AG10803 (cell line): ENCODE data around the gene EVX2.

ENCODE experiments used
- DNase-seq: peaks from one replicate; pipeline ENCODE4 v3.0.0; 2010; ENCODE audit warnings: low read depth
- H3K4me3 ChIP-seq: 2 replicates; pipeline ENCODE4 v1.5.1; 2011; ENCODE audit warnings: mild to moderate bottlenecking, low read length, control low read depth
- CTCF ChIP-seq: conservative IDR thresholded peaks from 2 replicates; pipeline ENCODE4 v1.5.1; 2011; ENCODE audit warnings: mild to moderate bottlenecking, low read length, control low read depth, inconsistent platforms

The EVX2 gene

DNA sequence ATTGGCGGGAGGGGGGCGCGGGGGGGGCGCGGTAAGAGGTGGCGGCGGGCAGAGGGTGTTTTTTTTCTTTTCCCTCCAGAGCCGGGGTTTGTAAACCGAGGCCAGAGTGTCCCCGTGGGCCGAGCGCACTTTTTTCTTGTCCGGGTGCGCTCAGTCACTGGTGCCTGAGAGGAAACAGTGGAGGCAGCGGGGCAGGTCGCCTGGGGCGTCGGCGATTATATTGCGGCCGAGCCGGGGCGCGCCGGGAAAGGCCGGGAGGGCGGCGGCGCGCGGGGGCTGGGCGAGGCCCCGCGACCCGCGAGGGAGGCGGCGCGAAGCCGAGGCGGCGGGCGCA, 46.0 kb upstream of the EVX2 start:
- peak overlapping the region; percentile 59 for H3K4me3 ChIP-seq
- TF ChIP-seq CTCF: no peak
- no peak for DNase-seq

DNA sequence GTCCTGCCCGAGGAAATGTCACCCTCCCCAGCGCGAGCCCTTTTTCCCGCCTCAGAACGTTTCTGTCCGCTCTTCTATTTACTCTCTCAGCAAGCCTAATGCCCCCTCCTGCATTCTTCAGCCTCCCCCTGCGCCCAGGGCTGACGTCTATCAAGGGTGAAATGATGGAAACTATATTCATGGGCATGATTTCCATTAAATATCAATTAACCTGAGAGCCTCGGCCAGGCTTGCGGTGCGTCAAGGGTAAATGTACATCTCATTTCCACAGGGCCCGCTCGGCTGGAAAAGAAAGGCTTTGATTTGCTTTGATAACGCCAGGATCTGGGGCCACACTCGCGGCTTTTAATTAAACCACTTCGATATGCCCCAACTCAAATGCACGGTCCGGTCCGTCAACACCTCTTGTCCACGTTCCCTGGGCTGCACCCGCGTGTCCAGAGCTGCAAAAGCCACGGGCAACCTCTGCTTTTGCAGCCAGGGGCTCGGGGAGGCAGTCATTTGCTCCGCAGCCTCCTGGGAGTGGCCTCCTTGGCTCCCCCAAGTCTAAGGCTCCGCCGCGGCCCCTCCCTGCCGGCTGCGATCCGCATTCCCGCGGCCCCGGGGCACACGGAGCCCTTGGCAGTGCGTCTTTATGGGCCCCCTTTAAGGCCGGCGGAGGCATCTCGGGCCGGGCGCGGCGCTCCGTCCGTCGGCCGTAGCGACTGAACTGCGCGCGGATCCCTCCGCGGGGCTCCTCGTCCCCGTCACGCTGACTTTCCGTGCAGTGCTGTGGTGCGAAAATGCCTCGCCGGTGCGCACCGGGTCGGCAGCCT, 45.4 kb upstream of the EVX2 start, which contains the start of gene HOXD8:
TSS of gene HOXD8 (plus strand) at position 724 of the 815 bp plus-strand sequence. CDS start 662 bp downstream, outside the sequence.
- peak; percentile 96 for DNase-seq
- H3K4me3 ChIP-seq: peak within 1 kb of the TSS; percentile 59
- TF ChIP-seq CTCF: no peak

GRCh38 chr2:176128172-176128981, 44.6 kb upstream of the EVX2 start:
- TF ChIP-seq CTCF: no peak
- peak; percentile 49 for DNase-seq
- H3K4me3 ChIP-seq: peak overlapping the region; percentile 59

DNA sequence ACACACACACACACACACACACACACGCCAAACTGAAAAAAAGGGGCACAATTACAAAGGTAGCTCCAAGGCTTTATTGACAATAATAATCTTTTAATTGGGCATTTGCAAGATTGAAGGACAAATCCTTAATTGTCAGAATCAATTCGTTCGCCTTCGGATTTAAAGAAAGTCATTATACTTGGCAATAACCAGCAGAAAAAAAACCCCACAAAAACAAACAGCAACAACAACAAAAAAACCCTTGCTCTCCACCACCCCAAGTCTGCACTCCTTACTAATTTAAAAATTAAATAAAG, 44.0 kb upstream of the EVX2 start:
- TF ChIP-seq CTCF: no peak
- peak overlapping the region; percentile 59 for H3K4me3 ChIP-seq
- DNase-seq: no peak

DNA sequence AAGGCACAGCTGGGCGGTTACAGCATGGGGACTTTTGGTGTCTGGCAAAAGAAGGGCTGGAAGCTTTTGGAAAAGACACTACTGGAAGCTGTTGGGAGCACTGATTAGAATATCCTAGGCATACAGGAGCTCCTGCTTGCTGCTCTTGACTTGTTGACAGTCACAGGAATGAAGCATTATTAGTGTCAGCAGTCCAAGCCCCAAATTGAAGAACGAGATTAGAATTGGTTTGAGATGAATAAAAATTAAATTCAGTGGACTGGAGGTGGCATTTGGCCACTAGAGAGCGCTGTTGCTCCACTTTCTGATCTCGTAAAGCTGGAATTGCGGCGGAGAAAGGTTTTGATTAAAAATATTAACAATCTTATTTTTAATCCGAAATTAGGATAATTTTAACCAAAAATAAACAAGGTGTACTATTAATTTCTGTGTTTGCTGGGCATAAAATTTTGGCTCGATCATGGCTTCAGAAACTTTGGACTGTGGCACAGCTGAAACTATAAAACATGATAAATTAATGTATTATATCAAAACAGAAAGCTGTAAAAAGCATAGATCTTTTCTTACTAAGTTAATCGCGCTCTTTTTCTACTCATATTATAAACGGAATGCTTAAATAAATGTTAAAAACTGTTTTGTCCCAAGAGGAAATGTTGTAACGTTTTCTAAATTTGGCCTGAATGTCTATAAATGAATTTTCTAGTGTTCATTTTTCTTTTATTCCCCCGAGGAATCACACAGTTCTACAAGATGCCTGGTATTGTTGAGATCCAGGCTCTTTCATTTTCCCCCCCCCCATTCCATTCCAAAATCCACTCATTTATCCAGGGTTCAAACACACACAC, 43.4 kb upstream of the EVX2 start:
- peak; percentile 75 for TF ChIP-seq CTCF
- DNase-seq: peak; percentile 78
- H3K4me3 ChIP-seq: peak overlapping the region; percentile 59

- DNase-seq: no peak
- H3K4me3 ChIP-seq: no peak overlapping the region
- TF ChIP-seq CTCF: no peak
Observed at GRCh38 chr2:176125772-176126054, 42.0 kb upstream of the EVX2 start.
